NCI-H2227 (cell line): Measurements from ENCODE around the gene C13orf46.

Experiments
- DNase-seq: peaks from one replicate; lab custom pipeline; 2025; ENCODE audit not compliant: unreplicated experiment; lab: John Stamatoyannopoulos, UW

C13orf46 gene

GRCh38 chr13:113939944-113940297 lies 34.0 kb downstream of the C13orf46 start:
- DNase-seq = no peak

GRCh38 chr13:113939129-113939943 lies 34.5 kb downstream of the C13orf46 start:
- no peak for DNase-seq

- no peak for DNase-seq
Observed at GRCh38 chr13:113938716-113939115, 35.2 kb downstream of the C13orf46 start.

GRCh38 chr13:113938246-113938645 lies 35.6 kb downstream of the C13orf46 start:
- DNase-seq = no peak

GRCh38 chr13:113937527-113938180 lies 36.2 kb downstream of the C13orf46 start:
- DNase-seq = no peak

GRCh38 chr13:113937073-113937472 lies 36.8 kb downstream of the C13orf46 start:
- DNase-seq = no peak

- no peak for DNase-seq
Observed at GRCh38 chr13:113936166-113936965, 37.5 kb downstream of the C13orf46 start.

GRCh38 chr13:113935001-113935844 lies 38.7 kb downstream of the C13orf46 start:
- no peak for DNase-seq

GRCh38 chr13:113934576-113934975 lies 39.3 kb downstream of the C13orf46 start:
- no peak for DNase-seq

- DNase-seq = no peak
Observed at GRCh38 chr13:113933901-113934300, 40.0 kb downstream of the C13orf46 start.

GRCh38 chr13:113931841-113932459 lies 41.9 kb downstream of the C13orf46 start:
- no peak for DNase-seq

- no peak for DNase-seq
Observed at GRCh38 chr13:113930671-113931637, 42.9 kb downstream of the C13orf46 start.

- no peak for DNase-seq
Observed at GRCh38 chr13:113929628-113930615, 44.0 kb downstream of the C13orf46 start.

- DNase-seq = no peak
Observed at GRCh38 chr13:113928685-113929627, 44.9 kb downstream of the C13orf46 start.

GRCh38 chr13:113927661-113928581 lies 46.0 kb downstream of the C13orf46 start:
- DNase-seq = no peak
